GM10266 (cell line): ENCODE results near the gene MYO19.
A peak's percentile ranks its signal among the peaks of the same experiment; 100 is the strongest.

Source experiments
- DNase-seq: peaks from one replicate; pipeline ENCODE4 v3.0.0; 2012; ENCODE audit errors: extremely low spot score
- CTCF ChIP-seq: IDR thresholded peaks from 2 replicates; pipeline ENCODE4 v1.5.1; 2012; ENCODE audit warnings: mild to moderate bottlenecking, low read depth; ENCODE audit not compliant: control insufficient read depth, insufficient read depth; ENCODE audit errors: missing control alignments

MYO19 gene

GRCh38 chr17:36474571-36474970 is 60.1 kb downstream of the MYO19 start:
- TF ChIP-seq CTCF, result no peak
- no peak for DNase-seq

- TF ChIP-seq CTCF, result no peak
- DNase-seq, result no peak
These were observed 64.2 kb downstream of the MYO19 start for GRCh38 chr17:36470499-36470898.

- DNase-seq, result no peak
- TF ChIP-seq CTCF, result no peak
These were observed 64.9 kb downstream of the MYO19 start for GRCh38 chr17:36469733-36470132.

GRCh38 chr17:36468903-36469635 is 65.6 kb downstream of the MYO19 start:
- no peak for TF ChIP-seq CTCF
- DNase-seq, result no peak

GRCh38 chr17:36464765-36465088 is 69.9 kb downstream of the MYO19 start:
- no peak for DNase-seq
- no peak for TF ChIP-seq CTCF

- DNase-seq, result peak; percentile 62
- no peak for TF ChIP-seq CTCF
These were observed 70.5 kb downstream of the MYO19 start for GRCh38 chr17:36463916-36464764.
